Ovary (tissue), 9 donors: Measurements from ENCODE around the gene UCK1. TPM values are rescaled to one million over a fixed set of nuclear protein-coding genes. Genes with fewer than 3 reads are reported as not detected.

Experiments
- DNase-seq, 5 donors: peaks; one replicate each; pipeline ENCODE4 v3.0.0-alpha.2; 2019 to 2020
- H3K27ac ChIP-seq, 2 donors: fragments of 200-600 bp; one replicate each; pipeline versions ENCODE4 v1.5.1 to v1.8.0; 2019 to 2022
- H3K27me3 ChIP-seq: fragments of 200-600 bp; one replicate; pipeline ENCODE4 v1.8.0; 2022
- H3K36me3 ChIP-seq: fragments of 200-600 bp; sonication (generic); one replicate; pipeline ENCODE4 v1.5.1; 2019
- H3K4me1 ChIP-seq: one replicate; pipeline ENCODE4 v1.8.1; 2013; ENCODE audit warnings: mild to moderate bottlenecking, moderate library complexity; ENCODE audit not compliant: insufficient read depth
- H3K4me3 ChIP-seq: fragments of 200-600 bp; sonication (generic); one replicate; pipeline ENCODE4 v1.5.1; 2017
- H3K9me3 ChIP-seq, 2 donors: fragments of 200-600 bp in 1 of 2; sonication (generic) in 1 of 2; one replicate each; pipeline versions ENCODE4 v1.5.1 to v1.8.1; 2013 to 2019; ENCODE audit warnings: mild to moderate bottlenecking in 1 of 2, moderate library complexity in 1 of 2
- EP300 ChIP-seq: sonication (generic); formaldehyde crosslinking; IDR thresholded peaks from one replicate; pipeline ENCODE4 v1.6.1; 2017; ENCODE audit warnings: antibody characterized with exemption
- POLR2A ChIP-seq: fragments of 450-650 bp; IDR thresholded peaks from one replicate; pipeline ENCODE4 v1.6.1; 2017; ENCODE audit warnings: antibody characterized with exemption, mild to moderate bottlenecking, moderate library complexity
- WGBS, 3 donors: extraction: QIAGEN DNeasy Blood & Tissue Kit in 1 of 3; methylation state at CpG; one replicate each; pipeline versions ENCODE4 v1.1.5 to v1.1.7; 2013 to 2017; 5-methylcytosine and 5-hydroxymethylcytosine counted together
- intact Hi-C, 4 donors: fragments of 100-400 bp; cut with DNase I; formaldehyde crosslinking; loops; one replicate each; pipeline versions ENCODE4 v1.11.0 to v1.15.1; 2022 to 2023
- polyA plus RNA-seq, 2 donors: library from polyadenylated mRNA; stranded (reverse); fragments of 200-250 nt in 1 of 2; fragments of 350-450 nt in 1 of 2; fragmentation: Illumina TruSeq in 1 of 2; extraction: RNeasy Lipid Tissue Mini Kit (QIAGEN cat#74804) in 1 of 2; gene quantifications; one replicate each; pipeline ENCODE4 v1.2.3, GENCODE V29; 2013 to 2014
- total RNA-seq, 7 donors: library from RNA; depleted of rRNA in 2 of 7; stranded (reverse); fragments of >200 nt in 2 of 7; fragmentation: NEBNext Ultra II Directional in 3 of 7; extraction: Animal tissue kit (Norgen Biotek cat#: 25700) in 3 of 7; gene quantifications; one replicate each; pipeline versions ENCODE4 v1.1.0 to v1.2.4, GENCODE V29; 2016 to 2023
- TF ChIP-seq, protein P1 (sequence below), 3 donors: fragments of 450-650 bp in 2 of 3; fragments of 200-600 bp in 1 of 3; IDR thresholded peaks; one replicate each; pipeline versions ENCODE4 v1.5.1 to v1.8.0; 2016 to 2022; ENCODE audit warnings: antibody characterized with exemption in 3 of 3, mild to moderate bottlenecking in 1 of 3
- donor health status: DM: no; HTN: no; CAD: no; lungs with moderate emphysema.
- donor health status: DM: no; HTN: no; CAD: no.
- donor health status: Bipolar disorder and iron deficiency.
- donor health status: DM: yes; HTN: yes; CAD: no.
- donor health status: DM: no; HTN: no; CAD: no.
- donor health status: DM: yes; HTN: yes; CAD: no.

The UCK1 gene
- total and polyA plus RNA-seq, 9 donors = 19.8 to 37.9 (median 29.7) TPM

DNA sequence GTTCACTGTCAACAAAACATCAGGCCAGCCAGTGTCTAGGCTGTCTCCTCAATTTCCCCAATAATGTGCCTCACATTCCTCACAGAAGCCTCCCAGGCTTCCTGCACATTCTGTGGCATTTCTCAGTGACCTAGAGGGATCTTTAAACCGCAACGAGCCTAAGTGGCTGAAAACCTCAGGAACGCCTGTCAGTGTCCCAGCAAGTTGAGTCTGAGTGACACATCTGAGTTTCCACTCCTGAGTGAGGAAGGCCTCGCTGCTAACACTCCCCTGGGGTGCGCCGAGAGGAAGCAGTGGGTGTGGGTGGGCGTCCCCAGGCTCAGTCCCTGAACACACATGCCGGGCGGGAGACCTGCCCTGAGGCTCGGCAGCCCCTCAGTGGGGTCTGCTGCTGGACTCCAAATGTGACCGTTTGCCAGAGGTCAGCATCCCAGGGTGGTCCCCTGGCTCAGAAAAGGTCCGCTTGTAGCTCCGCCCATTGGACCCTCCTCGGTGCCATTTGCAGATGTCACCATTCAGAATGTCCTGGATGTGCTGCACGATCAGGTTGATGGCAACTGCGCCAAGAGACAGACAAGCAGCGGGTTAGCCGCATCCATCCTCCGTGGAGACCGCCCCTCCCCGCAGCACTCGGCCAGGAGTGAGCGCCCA, 6.3 kb downstream of the UCK1 start:
- no peaks in the 10 kb centered on the region for H3K27me3 ChIP-seq
- no peak for DNase-seq
- intact Hi-C loops = no loop called here
- H3K9me3 ChIP-seq = no peaks in the 10 kb centered on the region
- no peak overlapping the region for H3K4me3 ChIP-seq
- no peak overlapping the region for H3K27ac ChIP-seq
- 76 to 85% (median 82%) methylated on average over 23 of the region's 23 CpGs for WGBS, 3 donors
- TF ChIP-seq EP300 (no peak), POLR2A (no peak)
- TF ChIP-seq, protein P1, sequence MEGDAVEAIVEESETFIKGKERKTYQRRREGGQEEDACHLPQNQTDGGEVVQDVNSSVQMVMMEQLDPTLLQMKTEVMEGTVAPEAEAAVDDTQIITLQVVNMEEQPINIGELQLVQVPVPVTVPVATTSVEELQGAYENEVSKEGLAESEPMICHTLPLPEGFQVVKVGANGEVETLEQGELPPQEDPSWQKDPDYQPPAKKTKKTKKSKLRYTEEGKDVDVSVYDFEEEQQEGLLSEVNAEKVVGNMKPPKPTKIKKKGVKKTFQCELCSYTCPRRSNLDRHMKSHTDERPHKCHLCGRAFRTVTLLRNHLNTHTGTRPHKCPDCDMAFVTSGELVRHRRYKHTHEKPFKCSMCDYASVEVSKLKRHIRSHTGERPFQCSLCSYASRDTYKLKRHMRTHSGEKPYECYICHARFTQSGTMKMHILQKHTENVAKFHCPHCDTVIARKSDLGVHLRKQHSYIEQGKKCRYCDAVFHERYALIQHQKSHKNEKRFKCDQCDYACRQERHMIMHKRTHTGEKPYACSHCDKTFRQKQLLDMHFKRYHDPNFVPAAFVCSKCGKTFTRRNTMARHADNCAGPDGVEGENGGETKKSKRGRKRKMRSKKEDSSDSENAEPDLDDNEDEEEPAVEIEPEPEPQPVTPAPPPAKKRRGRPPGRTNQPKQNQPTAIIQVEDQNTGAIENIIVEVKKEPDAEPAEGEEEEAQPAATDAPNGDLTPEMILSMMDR (IDR thresholded peaks at IDR 0.05) = no peak
- no peaks in the 10 kb centered on the region for H3K36me3 ChIP-seq
- H3K4me1 ChIP-seq = no peaks in the 10 kb centered on the region

GRCh38 chr9:131523451-131524435, 7.3 kb downstream of the UCK1 start:
- WGBS, 3 donors = 73 to 75% (median 74%) methylated on average over 25 to 29 of the region's 29 CpGs
- TF ChIP-seq, protein P1 (IDR thresholded peaks at IDR 0.05) = no peak
- no peak for TF ChIP-seq POLR2A
- Histone ChIP-seq H3K36me3 (no peaks in the 10 kb centered on the region), H3K4me1 (no peaks in the 10 kb centered on the region), H3K27ac (no peak overlapping the region), H3K27me3 (no peaks in the 10 kb centered on the region), H3K9me3 (no peaks in the 10 kb centered on the region), H3K4me3 (no peak overlapping the region)
- intact Hi-C loops = no loop called here
- no peak for DNase-seq

- no peak for DNase-seq
- H3K27me3 ChIP-seq = no peaks in the 10 kb centered on the region
- intact Hi-C loops = no loop called here
- H3K4me3 ChIP-seq = no peak overlapping the region
- TF ChIP-seq EP300 (no peak), POLR2A (no peak)
- TF ChIP-seq, protein P1 (IDR thresholded peaks at IDR 0.05) = no peak
- H3K4me1 ChIP-seq = no peaks in the 10 kb centered on the region
- H3K36me3 ChIP-seq = no peaks in the 10 kb centered on the region
- H3K27ac ChIP-seq = no peak overlapping the region
- H3K9me3 ChIP-seq = no peaks in the 10 kb centered on the region
- WGBS, 3 donors = 76 to 82% (median 79%) methylated on average over 9 of the region's 9 CpGs
These were observed 8.0 kb downstream of the UCK1 start for GRCh38 chr9:131523086-131523388.

DNA sequence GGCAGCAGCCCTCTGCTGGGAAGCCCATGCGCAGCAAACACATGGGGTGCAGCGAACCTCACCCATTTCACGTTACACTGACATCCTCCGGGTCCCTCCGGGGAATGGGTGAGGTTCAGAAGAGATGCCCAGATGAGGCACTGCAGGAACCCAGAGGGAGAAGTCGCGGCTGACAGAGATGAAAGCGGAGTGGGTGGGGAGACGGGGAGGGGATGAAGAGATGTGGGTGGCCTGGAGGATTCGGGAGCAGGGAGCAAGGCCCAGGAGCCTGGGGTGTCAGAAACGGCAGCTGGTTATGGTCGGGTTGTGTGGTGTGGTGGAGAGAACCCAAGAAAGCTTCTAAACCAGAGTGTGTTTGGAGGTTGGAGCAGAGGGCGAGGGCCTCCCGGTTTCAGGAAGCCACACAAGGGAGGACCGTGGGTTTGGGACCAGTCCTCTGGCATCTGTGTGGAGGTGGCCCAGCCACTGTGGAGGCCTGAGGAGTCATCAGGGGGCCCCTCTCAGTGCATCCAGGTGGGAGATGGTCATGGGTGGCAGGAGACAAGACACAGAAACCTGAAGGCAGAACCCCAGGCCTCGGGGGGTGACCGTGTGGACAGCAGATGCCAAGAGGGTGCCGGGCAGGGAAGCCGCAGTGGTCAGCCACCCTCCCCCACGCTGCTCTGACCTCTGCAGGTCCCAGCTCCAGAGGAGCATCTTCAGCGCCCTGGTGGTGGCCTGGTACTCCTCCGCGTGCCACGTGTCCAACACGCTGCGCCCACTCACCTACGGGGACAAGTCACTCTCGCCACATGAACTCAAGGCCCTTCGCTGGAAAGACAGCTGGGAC, 8.6 kb downstream of the UCK1 start:
- TF ChIP-seq POLR2A = no peak
- TF ChIP-seq, protein P1 (IDR thresholded peaks at IDR 0.05) = no peak
- TF ChIP-seq EP300 = no peak
- no peak overlapping the region for H3K27ac ChIP-seq
- 82 to 87% (median 84%) methylated on average over 29 of the region's 29 CpGs for WGBS, 3 donors
- H3K27me3 ChIP-seq = no peaks in the 10 kb centered on the region
- H3K4me1 ChIP-seq = no peaks in the 10 kb centered on the region
- H3K4me3 ChIP-seq = no peak overlapping the region
- H3K36me3 ChIP-seq = no peaks in the 10 kb centered on the region
- DNase-seq = no peak
- no peaks in the 10 kb centered on the region for H3K9me3 ChIP-seq
- intact Hi-C loops = no loop called here
